Colonic mucosa (tissue), 4 donors: ENCODE measurements around the gene GLYATL3. TPM values are rescaled to one million over a fixed set of nuclear protein-coding genes. Genes with fewer than 3 reads are reported as not detected.

Experiments used
- DNase-seq: peaks from one replicate; pipeline ENCODE4 v3.0.0-alpha.2; 2020
- H3K27ac ChIP-seq: fragments of 200-600 bp; one replicate; pipeline ENCODE4 v1.8.0; 2021
- H3K27me3 ChIP-seq: fragments of 200-600 bp; one replicate; pipeline ENCODE4 v1.8.0; 2021
- H3K36me3 ChIP-seq: fragments of 200-600 bp; one replicate; pipeline ENCODE4 v1.8.0; 2021
- H3K4me1 ChIP-seq: fragments of 200-600 bp; one replicate; pipeline ENCODE4 v1.8.0; 2021; ENCODE audit warnings: mild to moderate bottlenecking
- H3K4me3 ChIP-seq: fragments of 200-600 bp; one replicate; pipeline ENCODE4 v1.8.0; 2021
- H3K9ac ChIP-seq, 2 donors: one replicate each; pipeline ENCODE4 v1.7.0; 2013; ENCODE audit warnings: control low read depth in 2 of 2, low read depth in 2 of 2, low read length in 2 of 2
- H3K9me3 ChIP-seq: fragments of 200-600 bp; one replicate; pipeline ENCODE4 v1.8.0; 2021
- intact Hi-C: fragments of 100-400 bp; cut with DNase I; formaldehyde crosslinking; loops from one replicate; pipeline ENCODE4 v1.14.1; 2022
- total RNA-seq, 2 donors: library from RNA; stranded (reverse); fragmentation: NEBNext Ultra II Directional in 1 of 2; extraction: Animal tissue kit (Norgen Biotek cat#: 25700) in 1 of 2; gene quantifications; one replicate each; pipeline ENCODE4 v1.2.1, GENCODE V29; 2021
- TF ChIP-seq, protein P1 (sequence below): fragments of 200-600 bp; IDR thresholded peaks from one replicate; pipeline ENCODE4 v1.8.0; 2022; ENCODE audit warnings: antibody characterized with exemption, mild to moderate bottlenecking
- donor health status: healthy.
- donor health status: DM: no; HTN: no; CAD: no.
- donor health status: DM: no; HTN: no; CAD: no.

GLYATL3 gene
- total RNA-seq, 2 donors from 2014 or later = 0.25 TPM; not detected in 1

DNA sequence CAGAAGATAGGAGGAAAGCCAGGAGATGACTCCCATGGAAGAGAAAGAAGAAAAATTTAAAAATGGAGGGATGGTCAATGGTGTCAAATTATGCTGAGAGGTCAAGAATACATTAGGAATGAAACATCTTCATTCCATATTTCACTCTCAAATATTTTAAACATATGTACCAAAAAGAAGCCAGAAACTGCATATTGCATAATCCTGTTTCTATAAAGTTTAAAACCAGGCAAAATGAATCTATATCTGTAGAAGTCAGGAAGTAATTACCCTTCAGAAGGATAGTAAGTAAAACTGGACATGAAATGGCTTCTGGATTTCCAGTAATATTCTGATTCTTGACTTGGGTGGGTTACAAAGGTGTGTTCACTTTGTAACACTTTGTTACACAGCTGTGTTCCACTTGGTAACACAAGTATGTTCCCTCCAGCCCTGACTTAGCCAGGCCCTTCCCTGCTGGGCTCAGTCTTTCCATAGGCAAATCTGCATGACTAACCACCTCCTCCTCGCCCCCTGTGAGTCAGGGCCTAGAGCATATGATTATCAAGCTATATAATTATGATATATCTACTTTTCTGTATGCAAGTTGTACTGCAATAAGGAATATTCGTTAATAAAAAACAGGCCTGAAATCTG, 30.5 kb downstream of the GLYATL3 start:
- Histone ChIP-seq H3K4me3 (no peak overlapping the region), H3K9me3 (no peaks in the 10 kb centered on the region), H3K27me3 (no peaks in the 10 kb centered on the region), H3K9ac (no peak overlapping the region), H3K36me3 (no peaks in the 10 kb centered on the region), H3K27ac (no peak overlapping the region), H3K4me1 (peaks cover 3% of the 10 kb centered on the region)
- no peak for DNase-seq
- intact Hi-C loops = no loop called here
- TF ChIP-seq, protein P1, sequence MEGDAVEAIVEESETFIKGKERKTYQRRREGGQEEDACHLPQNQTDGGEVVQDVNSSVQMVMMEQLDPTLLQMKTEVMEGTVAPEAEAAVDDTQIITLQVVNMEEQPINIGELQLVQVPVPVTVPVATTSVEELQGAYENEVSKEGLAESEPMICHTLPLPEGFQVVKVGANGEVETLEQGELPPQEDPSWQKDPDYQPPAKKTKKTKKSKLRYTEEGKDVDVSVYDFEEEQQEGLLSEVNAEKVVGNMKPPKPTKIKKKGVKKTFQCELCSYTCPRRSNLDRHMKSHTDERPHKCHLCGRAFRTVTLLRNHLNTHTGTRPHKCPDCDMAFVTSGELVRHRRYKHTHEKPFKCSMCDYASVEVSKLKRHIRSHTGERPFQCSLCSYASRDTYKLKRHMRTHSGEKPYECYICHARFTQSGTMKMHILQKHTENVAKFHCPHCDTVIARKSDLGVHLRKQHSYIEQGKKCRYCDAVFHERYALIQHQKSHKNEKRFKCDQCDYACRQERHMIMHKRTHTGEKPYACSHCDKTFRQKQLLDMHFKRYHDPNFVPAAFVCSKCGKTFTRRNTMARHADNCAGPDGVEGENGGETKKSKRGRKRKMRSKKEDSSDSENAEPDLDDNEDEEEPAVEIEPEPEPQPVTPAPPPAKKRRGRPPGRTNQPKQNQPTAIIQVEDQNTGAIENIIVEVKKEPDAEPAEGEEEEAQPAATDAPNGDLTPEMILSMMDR = no peak

DNA sequence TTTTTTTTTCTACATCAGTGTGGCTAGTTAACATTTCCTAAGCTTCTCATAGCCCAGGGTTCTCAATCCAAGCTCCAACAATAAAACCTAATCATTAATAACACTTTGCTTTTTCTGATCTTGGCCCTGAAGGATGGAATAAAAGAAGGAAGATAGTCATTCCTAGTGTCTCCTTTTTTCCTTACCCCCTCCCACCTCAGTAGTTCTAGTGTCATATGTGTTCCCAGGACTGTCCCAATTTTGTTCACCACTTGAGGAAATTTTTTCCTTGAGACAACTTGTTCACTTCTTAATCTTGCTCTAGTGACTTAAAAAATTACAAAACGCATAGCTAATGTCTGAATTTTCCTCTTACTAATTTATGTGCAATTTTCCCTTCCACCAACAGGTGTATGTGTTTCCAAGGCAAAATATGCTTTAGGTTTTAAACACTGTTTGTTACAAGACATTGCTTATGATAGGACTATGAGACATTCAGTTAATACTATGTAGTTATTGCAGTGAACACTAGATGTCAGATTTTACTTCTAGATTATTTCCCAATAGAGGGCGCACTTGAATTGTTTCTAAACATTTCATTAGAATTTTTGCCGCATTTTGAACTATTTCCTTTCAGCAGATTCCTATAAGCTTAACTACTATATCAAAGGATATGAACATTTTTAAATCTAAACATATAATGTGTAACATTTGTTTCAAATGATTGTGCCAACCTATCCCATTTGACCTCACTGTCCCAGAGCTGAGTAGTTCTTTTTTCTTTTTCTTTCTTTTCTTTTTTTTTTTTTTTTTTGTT, 32.2 kb downstream of the GLYATL3 start:
- no peak overlapping the region for H3K9ac ChIP-seq
- TF ChIP-seq, protein P1 = peak; percentile 72

DNA sequence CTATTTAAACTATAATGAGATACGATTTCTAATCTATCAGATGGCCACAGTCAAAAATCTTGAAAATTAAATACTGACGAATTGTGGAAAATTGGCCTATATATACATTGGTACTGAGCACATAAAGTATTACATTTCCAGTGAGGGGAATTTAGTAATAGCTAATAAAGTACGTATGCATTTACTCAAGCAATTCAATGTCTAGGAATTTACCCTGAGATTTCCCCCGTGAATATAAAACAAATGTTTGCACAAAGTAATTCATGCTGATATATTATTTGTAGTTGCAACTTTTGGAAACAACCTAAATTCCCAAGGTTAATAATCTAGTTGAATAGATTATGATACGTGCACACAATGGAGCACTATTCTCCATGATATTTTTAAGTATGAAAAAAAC, 36.1 kb downstream of the GLYATL3 start:
- Histone ChIP-seq H3K4me3 (no peak overlapping the region), H3K9me3 (no peaks in the 10 kb centered on the region), H3K27me3 (no peaks in the 10 kb centered on the region), H3K36me3 (no peaks in the 10 kb centered on the region), H3K27ac (no peak overlapping the region), H3K9ac (no peak overlapping the region), H3K4me1 (no peaks in the 10 kb centered on the region)
- DNase-seq = no peak
- intact Hi-C loops = no loop called here
- TF ChIP-seq, protein P1 = no peak

More for the DNA sequence above, 32.2 kb downstream of the GLYATL3 start:
- Histone ChIP-seq H3K27ac (no peak overlapping the region), H3K9me3 (no peaks in the 10 kb centered on the region), H3K27me3 (no peaks in the 10 kb centered on the region), H3K4me1 (peaks cover 3% of the 10 kb centered on the region), H3K36me3 (no peaks in the 10 kb centered on the region), H3K4me3 (no peak overlapping the region)
- DNase-seq = no peak
- intact Hi-C loops = loop anchor here (2.0 kb wide), 1 partner anchor 77 kb away; no protein-coding TSS in a partner anchor

DNA sequence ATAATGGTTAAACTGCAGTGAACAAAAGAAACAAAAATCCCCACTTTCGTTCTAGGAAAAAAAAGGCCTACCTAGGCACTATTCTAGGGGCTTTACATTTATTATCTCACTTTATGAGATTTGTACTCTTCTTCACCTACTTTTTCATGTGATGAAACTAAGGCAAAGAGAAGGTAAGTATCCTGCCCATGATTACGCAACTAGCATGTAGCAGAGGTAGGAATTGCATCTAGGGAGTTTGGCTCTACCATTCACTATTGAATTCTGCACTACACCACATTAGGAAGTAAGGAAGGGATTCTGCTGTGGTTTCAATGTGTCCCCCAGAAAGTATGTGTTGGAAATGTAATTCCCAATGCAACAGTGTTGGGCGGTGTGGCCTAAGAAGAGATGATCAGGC, 39.4 kb downstream of the GLYATL3 start:
- DNase-seq = no peak
- Histone ChIP-seq H3K4me3 (no peak overlapping the region), H3K27me3 (no peaks in the 10 kb centered on the region), H3K27ac (no peak overlapping the region), H3K9me3 (no peaks in the 10 kb centered on the region), H3K36me3 (no peaks in the 10 kb centered on the region), H3K9ac (no peak overlapping the region), H3K4me1 (no peaks in the 10 kb centered on the region)
- TF ChIP-seq, protein P1 = no peak
- intact Hi-C loops = no loop called here

DNA sequence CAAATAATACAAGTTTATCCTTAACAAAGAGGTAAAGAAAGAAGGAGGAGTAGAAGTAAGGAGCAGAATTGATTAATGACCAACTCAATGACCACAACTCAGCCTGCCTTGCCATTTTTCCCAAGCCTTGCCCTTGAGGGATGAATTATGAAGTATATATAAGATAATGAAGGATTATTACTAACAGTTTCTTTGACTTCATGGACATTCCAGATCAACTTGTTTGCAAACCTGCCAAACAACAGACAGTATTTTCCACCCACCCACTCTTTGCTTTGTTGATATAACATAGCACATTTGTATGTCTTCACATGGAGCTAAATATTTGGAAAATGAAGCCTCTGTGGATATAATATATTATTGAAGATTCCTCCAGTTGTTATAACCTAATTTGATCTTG, 40.9 kb downstream of the GLYATL3 start:
- Histone ChIP-seq H3K4me1 (no peaks in the 10 kb centered on the region), H3K36me3 (no peaks in the 10 kb centered on the region), H3K27me3 (no peaks in the 10 kb centered on the region), H3K9me3 (no peaks in the 10 kb centered on the region), H3K9ac (no peak overlapping the region), H3K27ac (no peak overlapping the region), H3K4me3 (no peak overlapping the region)
- TF ChIP-seq, protein P1 = no peak
- DNase-seq = no peak
- intact Hi-C loops = no loop called here
